ENCODE results near the gene TGFA. TPM values are rescaled to one million over a fixed set of nuclear protein-coding genes. Genes with fewer than 3 reads are reported as not detected.

The TGFA gene
- total RNA-seq, 1 experiment from 2014 or later: 50.1 TPM

GRCh38 chr2:70574618-70575017 lies 21.0 kb upstream of the TGFA start:
- no peak for DNase-seq (ENCODE audit: low read depth, low spot score)
- H4K20me1 ChIP-seq (ENCODE audit: insufficient read depth): no peaks in the 10 kb centered on the region
- BruUV-seq (replicated peaks): no TSS peak
- H3K9ac ChIP-seq (ENCODE audit: low read length): no peak overlapping the region
- ATAC-seq: no peak
- ChIA-PET POLR2A (no interaction called here), RAD21 (ENCODE audit: low non-redundant PET in 1 of 2, low total read pairs in 2 of 2, uncharacterized antibody in 2 of 2, unreplicated experiment in 2 of 2) (no interaction called here), CTCF (no interaction called here)
- no peak overlapping the region for H3K27ac ChIP-seq (ENCODE audit: low read depth, low read length)
- TF ChIP-seq EZH2phosphoT487 (IDR thresholded peaks at IDR 0.05; ENCODE audit: borderline replicate concordance) (no peak), EGR1 (IDR thresholded peaks at IDR 0.05; ENCODE audit: low read depth) (no peak), YY1 (IDR thresholded peaks at IDR 0.05; ENCODE audit: extremely low read depth, insufficient replicate concordance, low read depth, low read length) (no peak), ZBTB33 (IDR thresholded peaks at IDR 0.05; ENCODE audit: extremely low read depth, insufficient replicate concordance, low read length) (no peak), SRF (IDR thresholded peaks at IDR 0.05; ENCODE audit: low read depth) (no peak), MAX (IDR thresholded peaks at IDR 0.05) (no peak), JUND (IDR thresholded peaks at IDR 0.05) (no peak), CTCF (IDR thresholded peaks at IDR 0.05 in 2 of 3, conservative IDR thresholded peaks at IDR 0.05 in 1 of 3; ENCODE audit: borderline replicate concordance in 1 of 3, insufficient read depth in 1 of 3, low read depth in 2 of 3, low read length in 2 of 3) (no peak), REST (IDR thresholded peaks at IDR 0.05; ENCODE audit: low read depth) (no peak), CBX3 (IDR thresholded peaks at IDR 0.05; ENCODE audit: low read depth) (no peak), SIN3A (IDR thresholded peaks at IDR 0.05; ENCODE audit: low read depth) (no peak), FOSL1 (IDR thresholded peaks at IDR 0.05; ENCODE audit: low read depth) (no peak), ZFX (IDR thresholded peaks at IDR 0.05) (no peak), POLR2A (IDR thresholded peaks at IDR 0.05; ENCODE audit: borderline replicate concordance, extremely low read depth, insufficient read depth, insufficient read length) (no peak), POLR2AphosphoS5 (IDR thresholded peaks at IDR 0.05; ENCODE audit: low read depth, low read length) (no peak)
- H3K4me1 ChIP-seq (ENCODE audit: control insufficient read depth in 1 of 2, insufficient read depth in 2 of 2, low read length in 2 of 2): peaks cover 9 to 13% of the 10 kb centered on the region in 2 experiments
- no peaks in the 10 kb centered on the region for H3K9me3 ChIP-seq (ENCODE audit: control insufficient read depth in 1 of 2, insufficient read depth in 1 of 2, low read depth in 1 of 2, low read length in 2 of 2)
- H3K79me2 ChIP-seq (ENCODE audit: insufficient read depth, low read length): no peaks in the 10 kb centered on the region
- no peak overlapping the region for H2AFZ ChIP-seq (ENCODE audit: low read depth, low read length, poor library complexity, severe bottlenecking)
- H3K36me3 ChIP-seq (ENCODE audit: control insufficient read depth in 1 of 2, insufficient read depth in 2 of 2, low read length in 2 of 2): no peaks in the 10 kb centered on the region
- H3K9me2 ChIP-seq (ENCODE audit: insufficient read depth): no peaks in the 10 kb centered on the region
- intact Hi-C loops (cut with micrococcal nuclease): no loop called here
- H3K4me3 ChIP-seq (replicated peaks in 1 of 2; ENCODE audit: low read depth in 1 of 2, low read length in 2 of 2): no peak overlapping the region
- H3K4me2 ChIP-seq (ENCODE audit: low read length): no peak overlapping the region
- H3K27me3 ChIP-seq (ENCODE audit: insufficient read depth, low read length): no peaks in the 10 kb centered on the region

Data from HCT116 (cell line).